Measurements from ENCODE around the gene DOLPP1. TPM values are rescaled to one million over a fixed set of nuclear protein-coding genes. Genes with fewer than 3 reads are reported as not detected.

The DOLPP1 gene
- total RNA-seq, 4 donors from 2014 or later, result 9.7 to 23.0 (median 19.3) TPM

- Histone ChIP-seq H3K9me3 (no peaks in the 10 kb centered on the region), H3K36me3 (peaks cover 0 to 54% (median 0%) of the 10 kb centered on the region in 3 donors), H3K27me3 (no peaks in the 10 kb centered on the region), H3K27ac (no peak overlapping the region), H3K4me1 (peaks cover 22 to 38% (median 23%) of the 10 kb centered on the region in 3 donors), H3K4me3 (no peak overlapping the region)
- no peak for TF ChIP-seq CTCF (IDR thresholded peaks at IDR 0.05)
- no peak for TF ChIP-seq POLR2A (IDR thresholded peaks at IDR 0.05)
- 91% methylated on average over 4 to 7 of the region's 11 CpGs for WGBS, 2 donors
- intact Hi-C loops (cut with DNase I), result no loop called here
- no peak for DNase-seq
Measured at GRCh38 chr9:129104051-129104450, 23.1 kb downstream of the DOLPP1 start.

- Histone ChIP-seq H3K4me1 (peaks cover 32 to 53% (median 37%) of the 10 kb centered on the region in 3 donors), H3K9me3 (no peaks in the 10 kb centered on the region), H3K27me3 (no peaks in the 10 kb centered on the region), H3K4me3 (no peak overlapping the region), H3K27ac (no peak overlapping the region), H3K36me3 (peaks cover 0 to 41% (median 0%) of the 10 kb centered on the region in 3 donors)
- 85 to 91% methylated on average over 5 of the region's 17 CpGs for WGBS, 2 donors
- TF ChIP-seq POLR2A (IDR thresholded peaks at IDR 0.05), result no peak
- intact Hi-C loops (cut with DNase I), result no loop called here
- no peak for DNase-seq
Measured at GRCh38 chr9:129105857-129106694, 25.2 kb downstream of the DOLPP1 start.

GRCh38 chr9:129107651-129108050 is 26.7 kb downstream of the DOLPP1 start:
- Histone ChIP-seq H3K36me3 (peaks cover 0 to 27% (median 0%) of the 10 kb centered on the region in 3 donors), H3K9me3 (no peaks in the 10 kb centered on the region), H3K4me3 (no peak overlapping the region), H3K27me3 (no peaks in the 10 kb centered on the region), H3K4me1 (peaks cover 39 to 60% (median 41%) of the 10 kb centered on the region in 3 donors), H3K27ac (no peak overlapping the region)
- DNase-seq, result no peak
- 81 to 93% methylated on average over 6 to 7 of the region's 13 CpGs for WGBS, 2 donors
- no peak for TF ChIP-seq POLR2A (IDR thresholded peaks at IDR 0.05)
- no peak for TF ChIP-seq CTCF (IDR thresholded peaks at IDR 0.05)
- intact Hi-C loops (cut with DNase I), result no loop called here

- WGBS, 2 donors, result 64 to 82% methylated on average over 4 to 10 of the region's 13 CpGs
- intact Hi-C loops (cut with DNase I), result no loop called here
- Histone ChIP-seq H3K9me3 (no peaks in the 10 kb centered on the region), H3K27ac (peak overlapping the region in 3 of 4 donors; percentile 31 to 97 (median 95)), H3K4me3 (no peak overlapping the region), H3K27me3 (no peaks in the 10 kb centered on the region), H3K36me3 (peaks cover 0 to 27% (median 0%) of the 10 kb centered on the region in 3 donors), H3K4me1 (peaks cover 40 to 60% (median 40%) of the 10 kb centered on the region in 3 donors)
- TF ChIP-seq POLR2A (IDR thresholded peaks at IDR 0.05) (no peak), CTCF (IDR thresholded peaks at IDR 0.05) (no peak)
- DNase-seq, result no peak
Measured at GRCh38 chr9:129108083-129108804, 27.3 kb downstream of the DOLPP1 start.

GRCh38 chr9:129108805-129109536 is 28.1 kb downstream of the DOLPP1 start:
- intact Hi-C loops (cut with DNase I), result no loop called here
- no peak for DNase-seq
- 20 to 51% methylated on average over 8 to 10 of the region's 10 CpGs for WGBS, 2 donors
- H3K27ac ChIP-seq, result peak overlapping the region; percentile 31 to 97 (median 96)
- TF ChIP-seq CTCF (IDR thresholded peaks at IDR 0.05) (no peak), POLR2A (IDR thresholded peaks at IDR 0.05) (no peak)
- H3K9me3 ChIP-seq, result no peaks in the 10 kb centered on the region
- H3K4me3 ChIP-seq, result peak overlapping the region in 2 of 4 donors; percentile 83 to 85
- peaks cover 33 to 60% (median 38%) of the 10 kb centered on the region in 3 donors for H3K4me1 ChIP-seq
- H3K27me3 ChIP-seq, result no peaks in the 10 kb centered on the region
- peaks cover 0 to 27% (median 0%) of the 10 kb centered on the region in 3 donors for H3K36me3 ChIP-seq

All from esophagus squamous epithelium (tissue), 5 donors.